Fibroblast of skin of right quadriceps (primary cell): ENCODE measurements around the gene TTC9B.
"Not testable (repeated sequence)": the region's sequence is repeated elsewhere in the genome, so short reads cannot be mapped to it uniquely, and the experiment has no call there.

Experiments
- DNase-seq: peaks from one replicate; pipeline ENCODE4 v3.0.0-alpha.2; 2013

TTC9B gene

DNA sequence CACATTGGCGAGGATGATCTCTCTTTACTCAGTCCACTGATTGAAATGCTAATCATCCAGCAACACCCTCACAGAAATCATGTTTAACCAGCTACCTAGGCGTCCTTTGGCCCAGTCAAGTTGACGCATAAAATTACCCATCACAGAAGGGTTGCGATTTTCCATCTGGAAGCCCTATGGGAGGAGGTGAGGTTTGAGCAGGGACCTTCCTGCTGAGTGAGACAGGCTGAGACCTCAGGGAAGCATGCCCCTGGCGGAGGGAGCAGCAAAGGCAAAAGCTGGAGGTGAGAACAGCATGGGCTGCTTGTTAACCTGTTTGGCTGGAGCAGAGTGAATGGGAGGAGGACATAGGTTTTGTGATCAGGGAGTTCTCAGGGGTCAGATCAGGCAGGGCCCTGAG, 7.3 kb downstream of the TTC9B start:
- DNase-seq, result no peak

DNA sequence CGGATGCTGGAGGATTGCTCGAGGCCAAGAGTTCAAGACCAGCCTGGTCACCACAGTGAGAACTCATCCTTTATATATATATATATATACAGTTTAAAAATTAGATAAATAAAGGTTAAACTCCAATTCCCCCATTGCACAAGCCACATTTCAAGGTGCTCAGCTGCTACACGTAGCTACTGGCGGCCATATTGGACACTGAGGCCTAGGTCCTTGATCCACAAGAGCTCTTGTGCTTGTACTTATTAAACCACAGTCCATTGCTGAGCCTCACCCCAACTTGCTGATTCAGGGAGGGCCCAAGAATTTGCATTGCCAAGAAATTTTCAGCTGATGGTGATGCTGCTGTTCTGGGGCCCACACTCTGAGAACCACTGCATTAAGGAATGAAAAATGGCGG, 9.6 kb downstream of the TTC9B start:
- no peak for DNase-seq

GRCh38 chr19:40205760-40206159, 12.4 kb downstream of the TTC9B start:
- DNase-seq, result no peak

- no peak for DNase-seq
Observed at GRCh38 chr19:40204381-40204780, 13.8 kb downstream of the TTC9B start.

DNA sequence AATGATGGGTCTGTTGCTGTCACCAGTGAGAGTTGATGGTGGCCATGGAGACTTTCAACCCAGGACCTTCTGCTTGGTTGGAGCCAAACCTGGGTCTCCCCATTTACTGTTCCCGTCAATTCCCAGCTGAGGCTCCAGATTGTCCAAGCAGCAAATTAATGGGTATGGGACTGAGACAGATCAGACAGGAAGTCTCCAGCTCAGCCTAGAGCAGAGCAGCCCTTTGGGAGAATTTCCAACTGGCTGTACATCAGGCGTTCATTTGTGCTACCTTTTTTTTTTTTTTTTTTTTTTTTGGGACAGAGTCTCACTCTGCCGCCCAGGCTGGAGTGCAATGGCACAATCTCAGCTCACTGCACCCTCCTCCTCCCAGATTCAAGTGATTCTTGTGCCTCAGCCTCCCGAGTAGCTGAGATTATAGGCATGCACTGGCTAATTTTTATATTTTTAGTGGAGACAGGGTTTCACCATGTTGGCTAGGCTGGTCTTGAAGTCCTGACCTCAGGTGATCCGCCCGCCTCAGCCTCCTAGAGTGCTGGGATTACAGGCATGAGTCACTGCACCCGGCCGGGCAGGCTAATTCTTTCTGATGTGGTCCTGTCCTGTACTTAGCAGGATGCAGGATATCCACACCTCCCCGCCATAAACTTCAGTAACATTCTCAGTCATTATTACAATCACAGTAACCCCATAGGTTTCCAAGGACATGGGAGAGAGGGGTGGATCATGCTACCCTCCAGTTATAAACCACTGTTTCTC, 17.7 kb downstream of the TTC9B start:
- DNase-seq, result no peak

- no peak for DNase-seq
Observed at GRCh38 chr19:40198272-40198990, 19.8 kb downstream of the TTC9B start.

- no peak for DNase-seq
Observed at GRCh38 chr19:40193587-40193849, 24.7 kb downstream of the TTC9B start.

GRCh38 chr19:40192758-40193586, 25.2 kb downstream of the TTC9B start:
- no peak for DNase-seq

- DNase-seq, result no peak
Observed at GRCh38 chr19:40191836-40192646, 26.1 kb downstream of the TTC9B start.

DNA sequence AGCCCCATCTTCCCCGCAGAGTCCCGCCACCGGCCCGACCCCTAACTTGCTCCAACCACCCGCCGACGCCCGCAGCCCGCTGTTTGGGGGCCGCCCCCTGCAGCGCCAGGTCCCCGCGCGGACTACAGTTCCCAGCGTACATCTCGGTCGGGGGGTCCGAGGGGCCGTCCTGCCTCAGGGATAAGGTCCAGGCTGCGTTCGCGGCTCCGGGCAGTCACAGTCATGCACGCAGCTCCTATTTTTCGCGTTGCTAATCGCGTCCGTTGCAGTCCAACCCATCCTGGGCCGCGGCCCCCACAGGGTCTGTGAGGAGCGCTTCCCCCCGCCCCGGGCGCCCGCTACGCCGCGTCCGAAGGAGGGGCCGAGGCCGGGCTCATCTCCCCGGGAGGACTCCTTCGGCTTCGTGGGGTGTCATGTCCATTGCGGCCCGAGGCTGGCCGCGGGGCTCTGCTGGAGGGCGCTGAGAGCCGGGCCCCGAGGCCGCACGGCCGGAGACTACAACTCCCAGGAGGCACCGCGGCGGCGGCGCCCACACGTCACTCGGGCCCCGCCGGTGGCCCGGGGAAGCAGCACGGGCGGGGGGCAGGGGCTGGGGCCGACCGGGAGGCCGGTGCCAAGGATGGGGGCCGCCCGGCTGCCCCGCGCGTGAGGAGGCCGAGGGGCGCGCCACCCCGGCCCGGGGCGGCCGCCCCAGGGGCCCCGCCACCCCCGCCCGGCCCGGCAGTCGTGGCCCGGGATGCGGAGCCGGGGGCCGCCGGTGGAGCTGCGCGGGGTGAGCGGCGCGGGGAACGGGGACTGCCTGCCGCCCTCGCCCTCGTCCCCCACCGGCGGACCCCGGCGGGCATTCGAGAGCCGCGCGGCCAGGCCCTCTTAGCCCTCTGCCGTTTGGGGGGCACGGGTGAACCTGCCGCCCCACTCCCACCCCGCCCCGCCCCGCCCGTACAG, 27.0 kb downstream of the TTC9B start, which contains the start of gene MAP3K10:
TSS of gene MAP3K10 (plus strand) at position 536 of the 945 bp plus-strand sequence. CDS start 606 bp downstream, outside the sequence.
- DNase-seq, result peak; percentile 75

DNA sequence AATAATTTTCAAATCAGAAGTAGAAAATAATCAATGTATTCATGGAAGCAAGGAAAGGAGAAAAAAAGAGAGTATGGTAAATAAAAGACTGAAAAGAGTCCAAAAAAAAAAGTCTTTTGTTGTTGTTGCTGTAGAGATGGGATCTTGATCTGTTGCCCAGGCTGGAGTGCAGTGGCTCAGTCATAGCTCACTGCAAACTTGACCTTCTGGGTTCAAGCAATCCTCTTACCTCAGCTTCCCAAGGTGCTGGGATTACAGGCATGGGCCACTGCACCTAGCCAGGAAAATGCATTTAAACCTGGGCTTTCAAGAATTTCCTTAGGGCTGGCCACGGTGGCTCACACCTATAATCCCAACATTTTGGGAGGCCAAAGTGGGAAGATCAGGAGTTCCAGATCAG, 33.9 kb downstream of the TTC9B start:
- no peak for DNase-seq

DNA sequence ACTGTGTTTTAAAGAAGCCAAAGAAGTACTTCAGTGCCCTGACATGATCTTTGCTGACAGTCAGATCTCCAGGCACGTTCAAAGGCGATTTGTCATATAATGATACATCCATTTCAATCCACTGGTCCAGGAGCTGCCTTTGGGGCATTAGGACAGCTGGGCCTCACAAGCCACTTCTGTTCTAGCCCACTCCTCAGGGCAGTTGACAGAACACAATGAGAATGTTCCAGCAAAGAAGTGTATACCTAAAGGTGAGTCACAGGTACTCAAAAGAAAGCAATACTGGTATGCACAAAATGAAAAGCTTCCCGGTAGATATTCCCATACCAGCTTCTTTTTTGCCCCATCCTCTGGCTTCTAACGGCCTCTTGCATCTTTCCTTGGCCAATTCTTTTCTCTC, 39.4 kb downstream of the TTC9B start:
- DNase-seq, result no peak

DNA sequence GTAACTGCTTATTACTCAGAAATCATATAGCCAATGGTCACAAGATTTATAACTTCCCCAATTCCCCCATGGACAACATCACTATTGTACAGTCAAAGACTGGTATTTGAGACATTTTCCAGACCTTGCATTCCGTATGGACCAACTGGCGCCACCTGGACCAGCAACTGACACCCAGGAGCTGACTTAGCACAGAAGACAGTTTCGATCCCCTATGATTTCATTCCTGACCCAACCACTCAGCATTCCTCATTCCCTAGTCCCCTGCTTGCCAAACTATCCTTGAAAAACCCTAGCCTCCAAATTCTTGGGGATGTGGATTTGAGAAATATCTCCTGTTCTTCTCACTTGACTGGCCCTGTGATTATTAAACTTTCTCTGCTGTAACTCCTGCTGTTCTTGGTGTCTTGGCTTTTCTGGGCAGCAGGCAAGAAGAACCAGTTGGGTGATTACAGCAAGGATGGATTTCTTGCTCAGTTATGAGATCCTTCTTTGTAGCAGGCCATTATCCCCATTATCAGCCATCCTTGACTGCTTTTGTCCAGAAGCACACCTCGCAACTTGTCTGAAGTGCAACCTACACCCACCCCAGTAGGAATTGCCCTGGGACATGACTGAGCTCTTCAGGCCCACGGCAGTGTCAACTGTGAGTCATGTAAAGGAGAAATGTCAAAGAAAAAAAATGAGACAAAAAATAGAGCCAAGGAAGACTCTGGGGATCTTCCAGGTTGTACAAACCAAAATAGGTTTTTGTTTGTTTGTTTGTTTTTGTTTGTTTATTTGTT, 40.7 kb downstream of the TTC9B start:
- DNase-seq, result no peak

DNA sequence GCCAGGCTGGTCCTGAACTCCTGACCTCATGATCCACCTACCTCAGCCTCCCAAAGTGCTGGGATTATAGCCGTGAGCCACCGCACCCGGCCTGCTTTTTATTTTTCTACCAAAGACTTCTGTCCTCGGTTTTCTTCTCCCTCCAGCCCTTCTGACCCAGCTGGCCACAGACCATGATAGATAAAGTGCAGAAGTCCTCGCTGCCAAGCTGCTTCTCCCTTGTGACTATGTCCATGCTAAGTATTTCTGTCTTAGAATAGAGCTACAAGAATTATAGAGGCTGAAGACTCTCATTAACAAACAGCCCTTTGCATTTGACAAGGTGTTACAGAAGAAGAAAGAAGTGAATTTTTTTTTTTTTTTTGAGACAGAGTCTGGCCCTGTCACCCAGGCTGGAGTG, 42.4 kb downstream of the TTC9B start:
- no peak for DNase-seq

- no peak for DNase-seq
Observed at GRCh38 chr19:40174092-40174491, 44.1 kb downstream of the TTC9B start.

GRCh38 chr19:40171293-40171692, 46.9 kb downstream of the TTC9B start:
- not testable (repeated sequence) for DNase-seq

GRCh38 chr19:40170303-40170989, 47.7 kb downstream of the TTC9B start:
- DNase-seq, result not testable (repeated sequence)

DNA sequence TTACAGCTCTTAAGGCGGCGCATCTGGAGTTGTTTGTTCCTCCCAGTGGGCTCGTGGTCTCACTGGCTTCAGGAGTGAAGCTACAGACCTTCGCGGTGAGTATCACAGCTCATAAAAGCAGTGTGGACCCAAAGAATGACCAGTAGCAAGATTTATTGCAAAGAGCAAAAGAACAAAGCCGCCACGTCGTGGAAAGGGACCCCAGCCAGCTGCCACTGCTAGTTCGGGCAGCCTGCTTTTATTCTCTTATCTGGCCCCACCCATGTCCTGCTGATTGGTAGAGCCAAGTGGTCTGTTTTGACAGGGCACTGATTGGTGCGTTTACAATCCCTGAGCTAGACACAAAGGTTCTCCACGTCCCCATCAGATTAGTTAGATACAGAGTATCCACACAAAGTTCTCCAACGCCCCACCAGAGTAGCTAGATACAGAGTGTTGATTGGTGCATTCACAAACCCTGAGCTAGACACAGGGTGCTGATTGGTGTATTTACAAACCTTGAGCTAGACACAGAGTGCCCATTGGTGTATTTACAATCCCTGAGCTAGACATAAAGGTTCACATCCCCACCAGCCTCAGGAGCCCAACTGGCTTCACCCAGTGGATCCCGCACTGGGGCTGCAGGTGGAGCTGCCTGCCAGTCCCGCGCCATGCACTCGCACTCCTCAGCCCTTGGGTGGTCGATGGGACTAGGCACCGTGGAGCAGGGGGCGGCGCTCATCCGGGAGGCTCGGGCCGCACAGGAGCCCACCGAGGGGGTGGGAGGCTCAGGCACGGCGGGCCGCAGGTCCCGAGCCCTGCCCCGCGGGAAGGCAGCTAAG, 48.5 kb downstream of the TTC9B start:
- not testable (repeated sequence) for DNase-seq
